Activated CD4-positive, alpha-beta T cell treated with anti-CD3 and anti-CD28 coated beads, Interleukin-2, amount 50 U/mL, for 16 hours (primary cell): ENCODE measurements around the gene TMEM9B.
"Not testable (repeated sequence)": the region's sequence is repeated elsewhere in the genome, so short reads cannot be mapped to it uniquely, and the experiment has no call there.

Experiments used
- DNase-seq: peaks from one replicate; pipeline ENCODE4 v3.0.0-alpha.2; 2020

The TMEM9B gene

GRCh38 chr11:8971924-8972316, 7.7 kb upstream of the TMEM9B start:
- DNase-seq = no peak

GRCh38 chr11:8971196-8971923, 7.1 kb upstream of the TMEM9B start:
- DNase-seq = no peak

GRCh38 chr11:8967184-8967583, 2.9 kb upstream of the TMEM9B start:
- no peak for DNase-seq

GRCh38 chr11:8963569-8964323, 496 bp downstream of the TMEM9B start:
- peak; percentile 84 for DNase-seq

- no peak for DNase-seq
These were observed 1.4 kb downstream of the TMEM9B start for GRCh38 chr11:8962841-8963240.

- no peak for DNase-seq
These were observed 2.8 kb downstream of the TMEM9B start for GRCh38 chr11:8961401-8961800.

- peak; percentile 80 for DNase-seq
These were observed 4.6 kb downstream of the TMEM9B start for GRCh38 chr11:8959546-8960166.

GRCh38 chr11:8956860-8957259, 7.4 kb downstream of the TMEM9B start:
- peak; percentile 66 for DNase-seq

GRCh38 chr11:8948886-8949285, 15.4 kb downstream of the TMEM9B start:
- no peak for DNase-seq

- DNase-seq = no peak
These were observed 16.9 kb downstream of the TMEM9B start for GRCh38 chr11:8947230-8947943.

- no peak for DNase-seq
These were observed 21.6 kb downstream of the TMEM9B start, which contains the start of gene ASCL3 for GRCh38 chr11:8942518-8943066. Gene ASCL3, minus strand, starts transcription at chr11:8943016. Its CDS starts 4,855 bp downstream, at chr11:8938161.

GRCh38 chr11:8941341-8942103, 22.7 kb downstream of the TMEM9B start:
- no peak for DNase-seq

GRCh38 chr11:8937659-8938058, 26.6 kb downstream of the TMEM9B start:
- DNase-seq = no peak

- DNase-seq = no peak
These were observed 27.1 kb downstream of the TMEM9B start for GRCh38 chr11:8937159-8937558.

- DNase-seq = not testable (repeated sequence)
These were observed 28.5 kb downstream of the TMEM9B start for GRCh38 chr11:8935789-8936188.

- no peak for DNase-seq
These were observed 29.3 kb downstream of the TMEM9B start for GRCh38 chr11:8934742-8935488.

GRCh38 chr11:8933931-8934330, 30.3 kb downstream of the TMEM9B start:
- DNase-seq = no peak

- no peak for DNase-seq
These were observed 31.6 kb downstream of the TMEM9B start, which contains the start of gene C11orf16 for GRCh38 chr11:8932564-8933180. Gene C11orf16, minus strand, starts transcription at chr11:8932947. Its CDS starts 639 bp downstream, at chr11:8932308.

GRCh38 chr11:8930456-8931175, 33.6 kb downstream of the TMEM9B start:
- DNase-seq = no peak
